Measurements from ENCODE around the gene GRIA3. TPM values are rescaled to one million over a fixed set of nuclear protein-coding genes. Genes with fewer than 3 reads are reported as not detected.

The GRIA3 gene
- total and polyA plus RNA-seq, 10 of the 15 experiments (the other 5 are each of a cell fraction or from before 2014, with no cell fraction given): 0.45 to 4.3 (median 2.2) TPM

GRCh38 chrX:123260920-123261418 lies 76.9 kb downstream of the GRIA3 start:
- FAIRE-seq: no peak
- POLR2A ChIA-PET: no interaction called here
- in situ Hi-C loops (cut with MboI): no loop called here
- Histone ChIP-seq H3K9me3 (replicated peaks; ENCODE audit: control insufficient read depth, insufficient read depth, low read length) (no peaks in the 10 kb centered on the region), H3K9ac (ENCODE audit: control insufficient read depth, insufficient read depth, low read length) (no peak overlapping the region), H4K20me1 (ENCODE audit: control insufficient read depth, insufficient read depth) (no peaks in the 10 kb centered on the region), H3K27me3 (replicated peaks in 1 of 2; ENCODE audit: control insufficient read depth in 2 of 2, insufficient read depth in 2 of 2, low read length in 1 of 2) (no peaks in the 10 kb centered on the region), H3K4me2 (ENCODE audit: control insufficient read depth, insufficient read depth) (no peak overlapping the region), H2AFZ (ENCODE audit: control insufficient read depth, low read depth, low read length) (no peak overlapping the region), H3K4me1 (ENCODE audit: control insufficient read depth, insufficient read depth, low read length) (no peaks in the 10 kb centered on the region), H3K36me3 (ENCODE audit: control insufficient read depth in 2 of 2, insufficient read depth in 2 of 2, low read length in 1 of 2) (no peaks in the 10 kb centered on the region), H3K27ac (ENCODE audit: control insufficient read depth, insufficient read depth) (no peak overlapping the region), H3K79me2 (ENCODE audit: control insufficient read depth, insufficient read depth, low read length) (no peaks in the 10 kb centered on the region), H3K4me3 (no peak overlapping the region)
- CTCF ChIA-PET: interaction anchor here (0.9 to 2.8 kb wide), 8 partner anchors 9 to 165 kb away, joined by 3 to 10 read pairs (median 4); no protein-coding TSS in a partner anchor
- DNase-seq (ENCODE audit: low read depth, low spot score): no peak
- RAD21 ChIA-PET (ENCODE audit: unreplicated experiment): interaction anchor here (0.9 to 1.2 kb wide), 3 partner anchors 9 to 17 kb away, joined by 3 to 4 read pairs (median 3); no protein-coding TSS in a partner anchor
- intact Hi-C loops (cut with micrococcal nuclease; ENCODE audit: unreplicated experiment): no loop called here
- WGBS (ENCODE audit: insufficient coverage, insufficient replicate concordance, low lambda C conversion rate, missing lambda C conversion rate): 24% methylated on average over 5 of the region's 5 CpGs
- TF ChIP-seq MEF2B (IDR thresholded peaks at IDR 0.05; ENCODE audit: partially characterized antibody, poor library complexity, severe bottlenecking) (no peak), TARDBP (IDR thresholded peaks at IDR 0.05; ENCODE audit: borderline replicate concordance) (no peak), SREBF2 (IDR thresholded peaks at IDR 0.05; ENCODE audit: low read length) (no peak), MXI1 (IDR thresholded peaks at IDR 0.05; ENCODE audit: low read depth, low read length) (no peak), NFXL1 (IDR thresholded peaks at IDR 0.05; ENCODE audit: borderline replicate concordance) (no peak), STAT3 (IDR thresholded peaks at IDR 0.05; ENCODE audit: low read depth, low read length) (no peak), ZBTB33 (IDR thresholded peaks at IDR 0.05) (no peak), RB1 (IDR thresholded peaks at IDR 0.05; ENCODE audit: borderline replicate concordance) (no peak), E4F1 (IDR thresholded peaks at IDR 0.05; ENCODE audit: borderline replicate concordance, partially characterized antibody) (no peak), EGR1 (IDR thresholded peaks at IDR 0.05; ENCODE audit: borderline replicate concordance in 1 of 2, low read depth in 2 of 2, low read length in 2 of 2) (no peak), HCFC1 (IDR thresholded peaks at IDR 0.05; ENCODE audit: low read length) (no peak), IKZF1 (conservative IDR thresholded peaks at IDR 0.05) (no peak), RAD51 (IDR thresholded peaks at IDR 0.05) (no peak), TCF7 (IDR thresholded peaks at IDR 0.05; ENCODE audit: borderline replicate concordance) (no peak)
- no peak for ATAC-seq
- SMC1A ChIA-PET (ENCODE audit: uncharacterized antibody, unreplicated experiment): interaction anchor here (0.9 to 3.4 kb wide), 14 partner anchors 8 to 336 kb away, joined by 3 to 24 read pairs (median 4); no protein-coding TSS in a partner anchor
- BruUV-seq (replicated peaks): no TSS peak
